WTC11 (cell line): Measurements from ENCODE around the gene CASKIN2. TPM values are rescaled to one million over a fixed set of nuclear protein-coding genes. Genes with fewer than 3 reads are reported as not detected.

ENCODE experiments used
- ATAC-seq: fragments of 200-7000 bp; cut with Tn5 transposase; 2 replicates; pipeline ENCODE4 v1.10.0; 2021; ENCODE audit warnings: mild to moderate bottlenecking, moderate library complexity
- CTCF ChIA-PET: fragments of 300-600 bp; sonication (Branson Sonifier 250); formaldehyde crosslinking; loops from one replicate; lab custom pipeline; 2021; ENCODE audit warnings: antibody characterized with exemption; lab: Charles Lee
- POLR2A ChIA-PET: fragments of 350-600 bp; sonication (Branson Sonifier 250); formaldehyde crosslinking; loops from one replicate; lab custom pipeline; 2021; ENCODE audit warnings: antibody characterized with exemption; lab: Charles Lee
- DNase-seq: peaks from one replicate; pipeline ENCODE4 v3.0.0; 2021; ENCODE audit warnings: low spot score
- H3K27ac Mint-ChIP-seq: 2 replicates; pipeline ENCODE4 v1.8.0; 2021; ENCODE audit warnings: mixed read lengths
- H3K27me3 Mint-ChIP-seq: 2 replicates; pipeline ENCODE4 v1.8.0; 2021; ENCODE audit warnings: low read depth, mild to moderate bottlenecking, moderate library complexity, mixed read lengths
- H3K36me3 Mint-ChIP-seq: 2 replicates; pipeline ENCODE4 v1.8.0; 2021; ENCODE audit warnings: mixed read lengths
- H3K4me1 Mint-ChIP-seq: 2 replicates; pipeline ENCODE4 v1.8.0; 2022; ENCODE audit warnings: mixed read lengths
- H3K4me3 Mint-ChIP-seq: 2 replicates; pipeline ENCODE4 v1.8.0; 2021; ENCODE audit warnings: mild to moderate bottlenecking, moderate library complexity, mixed read lengths
- H3K9me3 Mint-ChIP-seq: 2 replicates; pipeline ENCODE4 v1.8.0; 2021; ENCODE audit warnings: mixed read lengths
- CREB1 ChIP-seq: sonication (generic); formaldehyde crosslinking; IDR thresholded peaks from 2 replicates; pipeline ENCODE4 v1.8.0; 2023; ENCODE audit warnings: mild to moderate bottlenecking, missing genetic modification reagents
- E2F5 ChIP-seq: sonication (generic); formaldehyde crosslinking; IDR thresholded peaks from 2 replicates; pipeline ENCODE4 v1.8.1; 2022; ENCODE audit warnings: mild to moderate bottlenecking, moderate library complexity, missing genetic modification reagents
- ERG ChIP-seq: fragments of 250-450 bp; sonication (Bioruptor Pico); IDR thresholded peaks from 2 replicates; pipeline ENCODE4 v1.8.0; 2021; ENCODE audit warnings: mild to moderate bottlenecking
- FOXJ3 ChIP-seq: sonication (generic); formaldehyde crosslinking; IDR thresholded peaks from 2 replicates; pipeline ENCODE4 v1.9.0; 2021; ENCODE audit warnings: missing genetic modification reagents, mild to moderate bottlenecking, borderline replicate concordance
- GABPB1 ChIP-seq: sonication (generic); formaldehyde crosslinking; IDR thresholded peaks from 2 replicates; pipeline ENCODE4 v1.8.1; 2023; ENCODE audit warnings: mild to moderate bottlenecking, missing genetic modification reagents
- HMGXB4 ChIP-seq: sonication (generic); formaldehyde crosslinking; IDR thresholded peaks from 2 replicates; pipeline ENCODE4 v1.8.1; 2023; ENCODE audit warnings: mild to moderate bottlenecking, moderate library complexity, missing genetic modification reagents
- JAZF1 ChIP-seq: fragments of 250-450 bp; sonication (Bioruptor Pico); IDR thresholded peaks from 2 replicates; pipeline ENCODE4 v1.9.0; 2021; ENCODE audit warnings: moderate library complexity, mild to moderate bottlenecking, inconsistent platforms
- JUN ChIP-seq: sonication (generic); formaldehyde crosslinking; IDR thresholded peaks from 2 replicates; pipeline ENCODE4 v1.8.0; 2023; ENCODE audit warnings: mild to moderate bottlenecking, missing genetic modification reagents
- KAT7 ChIP-seq: sonication (generic); formaldehyde crosslinking; IDR thresholded peaks from 2 replicates; pipeline ENCODE4 v1.8.1; 2023; ENCODE audit warnings: missing genetic modification reagents, mild to moderate bottlenecking, borderline replicate concordance
- SP1 ChIP-seq: sonication (generic); formaldehyde crosslinking; conservative IDR thresholded peaks from 2 replicates; pipeline ENCODE4 v1.8.1; 2022; ENCODE audit warnings: missing genetic modification reagents
- ZNF121 ChIP-seq: sonication (generic); formaldehyde crosslinking; IDR thresholded peaks from 2 replicates; pipeline ENCODE4 v1.8.0; 2023; ENCODE audit warnings: missing genetic modification reagents
- ZNF232 ChIP-seq: sonication (generic); formaldehyde crosslinking; IDR thresholded peaks from 2 replicates; pipeline ENCODE4 v1.8.0; 2022; ENCODE audit warnings: mild to moderate bottlenecking, missing genetic modification reagents
- ZNF317 ChIP-seq: sonication (generic); formaldehyde crosslinking; IDR thresholded peaks from 2 replicates; pipeline ENCODE4 v1.8.1; 2023; ENCODE audit warnings: low read depth, mild to moderate bottlenecking, moderate library complexity, missing genetic modification reagents, borderline replicate concordance
- ZNF396 ChIP-seq: fragments of 250-450 bp; sonication (Bioruptor Pico); IDR thresholded peaks from 2 replicates; pipeline ENCODE4 v1.8.0; 2021; ENCODE audit warnings: mild to moderate bottlenecking, moderate library complexity, borderline replicate concordance
- total RNA-seq: library from RNA; stranded (reverse); gene quantifications from 3 replicates; pipeline ENCODE4 v1.2.3, GENCODE V29; 2021
- TF ChIP-seq, protein P1 (sequence below): sonication (generic); formaldehyde crosslinking; IDR thresholded peaks from 2 replicates; pipeline ENCODE4 v1.8.1; 2023; ENCODE audit warnings: mild to moderate bottlenecking, missing genetic modification reagents, borderline replicate concordance
- TF ChIP-seq, protein P2 (sequence below): sonication (generic); formaldehyde crosslinking; IDR thresholded peaks from 2 replicates; pipeline ENCODE4 v1.8.0; 2023; ENCODE audit warnings: mild to moderate bottlenecking, missing genetic modification reagents

CASKIN2 gene
- total RNA-seq, 1 experiment from 2014 or later = 31.9 TPM

DNA sequence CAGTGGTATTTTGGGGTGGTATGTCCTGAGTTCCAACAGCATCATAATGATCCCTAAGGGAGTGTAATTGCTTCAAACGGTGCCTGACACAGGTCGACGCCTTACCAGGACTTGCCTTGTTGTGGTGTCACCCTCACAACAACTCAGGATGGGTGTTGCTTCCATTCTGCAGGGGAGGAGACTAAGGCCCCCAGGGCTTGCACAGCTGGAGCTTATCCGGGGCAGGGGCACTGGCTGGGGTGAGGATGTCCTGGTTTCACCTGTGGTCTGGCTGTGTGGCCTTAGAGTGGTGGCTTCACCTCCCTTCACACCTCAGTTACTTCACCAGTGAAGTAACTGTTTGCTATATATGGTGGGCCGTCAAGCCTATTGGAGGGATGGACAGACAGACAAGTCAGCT lies 33.5 kb upstream of the CASKIN2 start:
- ChIA-PET CTCF (interaction anchor here (1.0 to 3.5 kb wide), 6 partner anchors 32 to 287 kb away, joined by 3 to 17 read pairs (median 6); partner anchors contain the start of genes GGA3, MRPS7, MYO15B and SMIM5), POLR2A (interaction anchor here (0.5 to 1.8 kb wide), 3 partner anchors 24 to 33 kb away, joined by 3 to 9 read pairs (median 4); partner anchors contain the start of genes LLGL2 and TSEN54)
- H3K4me1 Mint-ChIP-seq = peaks cover 40% of the 10 kb centered on the region
- TF ChIP-seq ZNF232 (CRISPR knock-in tag) (no peak), FOXJ3 (no peak), ZNF121 (CRISPR knock-in tag) (no peak), KAT7 (CRISPR knock-in tag) (no peak), JAZF1 (CRISPR knock-in tag) (no peak), ZNF317 (CRISPR knock-in tag) (no peak), E2F5 (no peak), GABPB1 (no peak), SP1 (CRISPR knock-in tag) (no peak), ZNF396 (CRISPR knock-in tag) (no peak), JUN (CRISPR knock-in tag) (no peak), CREB1 (CRISPR knock-in tag) (no peak), ERG (no peak), HMGXB4 (CRISPR knock-in tag) (no peak)
- TF ChIP-seq, protein P1, sequence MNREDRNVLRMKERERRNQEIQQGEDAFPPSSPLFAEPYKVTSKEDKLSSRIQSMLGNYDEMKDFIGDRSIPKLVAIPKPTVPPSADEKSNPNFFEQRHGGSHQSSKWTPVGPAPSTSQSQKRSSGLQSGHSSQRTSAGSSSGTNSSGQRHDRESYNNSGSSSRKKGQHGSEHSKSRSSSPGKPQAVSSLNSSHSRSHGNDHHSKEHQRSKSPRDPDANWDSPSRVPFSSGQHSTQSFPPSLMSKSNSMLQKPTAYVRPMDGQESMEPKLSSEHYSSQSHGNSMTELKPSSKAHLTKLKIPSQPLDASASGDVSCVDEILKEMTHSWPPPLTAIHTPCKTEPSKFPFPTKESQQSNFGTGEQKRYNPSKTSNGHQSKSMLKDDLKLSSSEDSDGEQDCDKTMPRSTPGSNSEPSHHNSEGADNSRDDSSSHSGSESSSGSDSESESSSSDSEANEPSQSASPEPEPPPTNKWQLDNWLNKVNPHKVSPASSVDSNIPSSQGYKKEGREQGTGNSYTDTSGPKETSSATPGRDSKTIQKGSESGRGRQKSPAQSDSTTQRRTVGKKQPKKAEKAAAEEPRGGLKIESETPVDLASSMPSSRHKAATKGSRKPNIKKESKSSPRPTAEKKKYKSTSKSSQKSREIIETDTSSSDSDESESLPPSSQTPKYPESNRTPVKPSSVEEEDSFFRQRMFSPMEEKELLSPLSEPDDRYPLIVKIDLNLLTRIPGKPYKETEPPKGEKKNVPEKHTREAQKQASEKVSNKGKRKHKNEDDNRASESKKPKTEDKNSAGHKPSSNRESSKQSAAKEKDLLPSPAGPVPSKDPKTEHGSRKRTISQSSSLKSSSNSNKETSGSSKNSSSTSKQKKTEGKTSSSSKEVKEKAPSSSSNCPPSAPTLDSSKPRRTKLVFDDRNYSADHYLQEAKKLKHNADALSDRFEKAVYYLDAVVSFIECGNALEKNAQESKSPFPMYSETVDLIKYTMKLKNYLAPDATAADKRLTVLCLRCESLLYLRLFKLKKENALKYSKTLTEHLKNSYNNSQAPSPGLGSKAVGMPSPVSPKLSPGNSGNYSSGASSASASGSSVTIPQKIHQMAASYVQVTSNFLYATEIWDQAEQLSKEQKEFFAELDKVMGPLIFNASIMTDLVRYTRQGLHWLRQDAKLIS (CRISPR knock-in tag) = no peak
- TF ChIP-seq, protein P2, sequence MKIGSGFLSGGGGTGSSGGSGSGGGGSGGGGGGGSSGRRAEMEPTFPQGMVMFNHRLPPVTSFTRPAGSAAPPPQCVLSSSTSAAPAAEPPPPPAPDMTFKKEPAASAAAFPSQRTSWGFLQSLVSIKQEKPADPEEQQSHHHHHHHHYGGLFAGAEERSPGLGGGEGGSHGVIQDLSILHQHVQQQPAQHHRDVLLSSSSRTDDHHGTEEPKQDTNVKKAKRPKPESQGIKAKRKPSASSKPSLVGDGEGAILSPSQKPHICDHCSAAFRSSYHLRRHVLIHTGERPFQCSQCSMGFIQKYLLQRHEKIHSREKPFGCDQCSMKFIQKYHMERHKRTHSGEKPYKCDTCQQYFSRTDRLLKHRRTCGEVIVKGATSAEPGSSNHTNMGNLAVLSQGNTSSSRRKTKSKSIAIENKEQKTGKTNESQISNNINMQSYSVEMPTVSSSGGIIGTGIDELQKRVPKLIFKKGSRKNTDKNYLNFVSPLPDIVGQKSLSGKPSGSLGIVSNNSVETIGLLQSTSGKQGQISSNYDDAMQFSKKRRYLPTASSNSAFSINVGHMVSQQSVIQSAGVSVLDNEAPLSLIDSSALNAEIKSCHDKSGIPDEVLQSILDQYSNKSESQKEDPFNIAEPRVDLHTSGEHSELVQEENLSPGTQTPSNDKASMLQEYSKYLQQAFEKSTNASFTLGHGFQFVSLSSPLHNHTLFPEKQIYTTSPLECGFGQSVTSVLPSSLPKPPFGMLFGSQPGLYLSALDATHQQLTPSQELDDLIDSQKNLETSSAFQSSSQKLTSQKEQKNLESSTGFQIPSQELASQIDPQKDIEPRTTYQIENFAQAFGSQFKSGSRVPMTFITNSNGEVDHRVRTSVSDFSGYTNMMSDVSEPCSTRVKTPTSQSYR (CRISPR knock-in tag) = no peak
- H3K9me3 Mint-ChIP-seq = no peaks in the 10 kb centered on the region
- DNase-seq (no peak), ATAC-seq (no peak)
- no peak overlapping the region for H3K4me3 Mint-ChIP-seq
- no peaks in the 10 kb centered on the region for H3K27me3 Mint-ChIP-seq
- peak overlapping the region; percentile 63; the same call in 1 of the 2 replicates for H3K27ac Mint-ChIP-seq
- H3K36me3 Mint-ChIP-seq = peaks cover 6% of the 10 kb centered on the region; the same call in 1 of the 2 replicates
